ENCODE results near the gene MAGI2. TPM values are rescaled to one million over a fixed set of nuclear protein-coding genes. Genes with fewer than 3 reads are reported as not detected.

The MAGI2 gene
- total RNA-seq, 1 donor from 2014 or later: 6.9 TPM

- no peaks in the 10 kb centered on the region for H3K36me3 ChIP-seq
- no peak for DNase-seq (ENCODE audit: extremely low spot score in 2 of 2)
- no peak overlapping the region for H3K4me3 ChIP-seq
- H3K4me1 ChIP-seq: no peaks in the 10 kb centered on the region
- H3K27ac ChIP-seq: no peak overlapping the region
- no peaks in the 10 kb centered on the region for H3K9me3 ChIP-seq
- no peaks in the 10 kb centered on the region for H3K27me3 ChIP-seq
- TF ChIP-seq POLR2AphosphoS5 (IDR thresholded peaks at IDR 0.05; ENCODE audit: insufficient read depth in 1 of 2, low read depth in 1 of 2) (no peak), POLR2A (IDR thresholded peaks at IDR 0.05) (no peak), CTCF (IDR thresholded peaks at IDR 0.05) (no peak)
- intact Hi-C loops (cut with DNase I): no loop called here
These were observed 1288.0 kb downstream of the MAGI2 start for GRCh38 chr7:78165454-78165853.

- Histone ChIP-seq H3K27ac (no peak overlapping the region), H3K4me3 (no peak overlapping the region), H3K27me3 (no peaks in the 10 kb centered on the region), H3K36me3 (no peaks in the 10 kb centered on the region), H3K9me3 (no peaks in the 10 kb centered on the region), H3K4me1 (no peaks in the 10 kb centered on the region)
- intact Hi-C loops (cut with DNase I): no loop called here
- no peak for DNase-seq (ENCODE audit: extremely low spot score in 2 of 2)
- TF ChIP-seq POLR2AphosphoS5 (IDR thresholded peaks at IDR 0.05; ENCODE audit: insufficient read depth in 1 of 2, low read depth in 1 of 2) (no peak), CTCF (IDR thresholded peaks at IDR 0.05) (no peak), POLR2A (IDR thresholded peaks at IDR 0.05) (no peak)
These were observed 1289.0 kb downstream of the MAGI2 start for GRCh38 chr7:78164459-78164858.

GRCh38 chr7:78161781-78162180 lies 1291.7 kb downstream of the MAGI2 start:
- Histone ChIP-seq H3K27me3 (no peaks in the 10 kb centered on the region), H3K27ac (no peak overlapping the region), H3K4me1 (no peaks in the 10 kb centered on the region), H3K36me3 (no peaks in the 10 kb centered on the region), H3K4me3 (no peak overlapping the region), H3K9me3 (no peaks in the 10 kb centered on the region)
- no peak for DNase-seq (ENCODE audit: extremely low spot score in 2 of 2)
- intact Hi-C loops (cut with DNase I): no loop called here
- TF ChIP-seq POLR2AphosphoS5 (IDR thresholded peaks at IDR 0.05; ENCODE audit: insufficient read depth in 1 of 2, low read depth in 1 of 2) (no peak), POLR2A (IDR thresholded peaks at IDR 0.05) (no peak), CTCF (IDR thresholded peaks at IDR 0.05) (no peak)

GRCh38 chr7:78159545-78159944 lies 1293.9 kb downstream of the MAGI2 start:
- intact Hi-C loops (cut with DNase I): no loop called here

GRCh38 chr7:78153285-78153684 lies 1300.2 kb downstream of the MAGI2 start:
- Histone ChIP-seq H3K4me1 (peaks cover 32% of the 10 kb centered on the region), H3K36me3 (no peaks in the 10 kb centered on the region), H3K9me3 (no peaks in the 10 kb centered on the region), H3K27me3 (no peaks in the 10 kb centered on the region), H3K27ac (no peak overlapping the region), H3K4me3 (no peak overlapping the region)
- intact Hi-C loops (cut with DNase I): no loop called here
- TF ChIP-seq POLR2AphosphoS5 (IDR thresholded peaks at IDR 0.05; ENCODE audit: insufficient read depth in 1 of 2, low read depth in 1 of 2) (no peak), POLR2A (IDR thresholded peaks at IDR 0.05) (no peak), CTCF (IDR thresholded peaks at IDR 0.05) (no peak)
- DNase-seq (ENCODE audit: extremely low spot score in 2 of 2): no peak

More at GRCh38 chr7:78159545-78159944, 1293.9 kb downstream of the MAGI2 start:
- TF ChIP-seq POLR2A (IDR thresholded peaks at IDR 0.05) (no peak), POLR2AphosphoS5 (IDR thresholded peaks at IDR 0.05; ENCODE audit: insufficient read depth in 1 of 2, low read depth in 1 of 2) (no peak), CTCF (IDR thresholded peaks at IDR 0.05) (no peak)
- DNase-seq (ENCODE audit: extremely low spot score in 2 of 2): no peak
- no peaks in the 10 kb centered on the region for H3K27me3 ChIP-seq
- no peak overlapping the region for H3K27ac ChIP-seq
- H3K4me1 ChIP-seq: no peaks in the 10 kb centered on the region
- H3K36me3 ChIP-seq: no peaks in the 10 kb centered on the region
- no peaks in the 10 kb centered on the region for H3K9me3 ChIP-seq
- H3K4me3 ChIP-seq: no peak overlapping the region
